CD14-positive monocyte (primary cell): ENCODE measurements around the gene CMTM8. TPM values are rescaled to one million over a fixed set of nuclear protein-coding genes. Genes with fewer than 3 reads are reported as not detected.

Experiments used
- DNase-seq, 3 donors: peaks; one replicate each; pipeline ENCODE4 v3.0.0-alpha.2; 2011 to 2022
- H2AFZ ChIP-seq: 2 replicates; pipeline ENCODE4 v1.6.0; 2012; ENCODE audit warnings: mild to moderate bottlenecking, low read depth, low read length, inconsistent platforms; ENCODE audit not compliant: insufficient read depth, poor library complexity, severe bottlenecking
- H3K27ac ChIP-seq, 2 donors: 1 replicate in 1 of 2; 2 replicates in 1 of 2; pipeline ENCODE4 v1.5.1; 2012 to 2013; ENCODE audit warnings: low read length in 2 of 2, control low read depth in 1 of 2, inconsistent platforms in 1 of 2, low read depth in 1 of 2, mild to moderate bottlenecking in 1 of 2
- H3K27me3 ChIP-seq, 2 donors: one replicate each; pipeline versions ENCODE4 v1.6.0 to v1.6.1; 2011 to 2013; ENCODE audit warnings: low read length in 2 of 2; ENCODE audit not compliant: control insufficient read depth in 2 of 2, insufficient read depth in 2 of 2
- H3K36me3 ChIP-seq, 2 donors: replicated peaks in 1 of 2; 1 replicate in 1 of 2; 2 replicates in 1 of 2; pipeline versions ENCODE4 v1.5.1 to v1.6.1; 2012 to 2013; ENCODE audit warnings: low read length in 2 of 2, control low read depth in 1 of 2, inconsistent platforms in 1 of 2, mild to moderate bottlenecking in 1 of 2; ENCODE audit not compliant: insufficient read depth in 2 of 2, control insufficient read depth in 1 of 2
- H3K4me1 ChIP-seq, 2 donors: 1 replicate in 1 of 2; 2 replicates in 1 of 2; pipeline versions ENCODE4 v1.5.1 to v1.6.1; 2012 to 2013; ENCODE audit warnings: low read length in 2 of 2, control low read depth in 1 of 2, inconsistent platforms in 1 of 2, mild to moderate bottlenecking in 1 of 2, moderate library complexity in 1 of 2; ENCODE audit not compliant: insufficient read depth in 2 of 2, control insufficient read depth in 1 of 2
- H3K4me2 ChIP-seq: replicated peaks from 2 replicates; pipeline ENCODE3; 2012; ENCODE audit warnings: low read length, moderate library complexity, mild to moderate bottlenecking; ENCODE audit not compliant: poor library complexity, severe bottlenecking; ENCODE audit errors: extremely low read depth
- H3K4me3 ChIP-seq, 3 experiments: fragments of 200-600 bp in 1 of 3; sonication (generic) in 1 of 3; replicated peaks in 1 of 3; 1 replicate in 2 of 3; 2 replicates in 1 of 3; pipeline ENCODE4 v1.5.1; 2011 to 2013; ENCODE audit warnings: low read length in 3 of 3, mild to moderate bottlenecking in 3 of 3, control low read depth in 2 of 3, low read depth in 2 of 3, inconsistent platforms in 1 of 3, moderate library complexity in 1 of 3
- H3K79me2 ChIP-seq: 2 replicates; pipeline ENCODE4 v1.6.0; 2012; ENCODE audit warnings: mild to moderate bottlenecking, control low read depth, inconsistent platforms, low read length, moderate library complexity; ENCODE audit not compliant: insufficient read depth
- H3K9ac ChIP-seq: 2 replicates; pipeline ENCODE4 v1.6.0; 2017; ENCODE audit warnings: low read length, mild to moderate bottlenecking; ENCODE audit not compliant: insufficient read depth, poor library complexity, severe bottlenecking
- H3K9me3 ChIP-seq, 2 donors: replicated peaks in 1 of 2; 1 replicate in 1 of 2; 2 replicates in 1 of 2; pipeline versions ENCODE4 v1.5.1 to v1.6.1; 2012 to 2013; ENCODE audit warnings: low read length in 2 of 2, control low read depth in 1 of 2; ENCODE audit not compliant: control insufficient read depth in 1 of 2, insufficient read depth in 1 of 2
- H4K20me1 ChIP-seq: 2 replicates; pipeline ENCODE4 v1.6.0; 2012; ENCODE audit warnings: mild to moderate bottlenecking, low read length, control low read depth, moderate library complexity; ENCODE audit not compliant: insufficient read depth
- H3K27ac Mint-ChIP-seq, 7 donors: one replicate each; pipeline ENCODE4 v1.8.0; 2020; ENCODE audit warnings: mild to moderate bottlenecking in 7 of 7, mixed read lengths in 7 of 7, moderate library complexity in 6 of 7, inconsistent platforms in 2 of 7
- H3K27me3 Mint-ChIP-seq, 3 donors: one replicate each; pipeline ENCODE4 v1.8.0; 2021 to 2022; ENCODE audit warnings: low read depth in 3 of 3, mild to moderate bottlenecking in 3 of 3, mixed read lengths in 3 of 3, moderate library complexity in 3 of 3, inconsistent platforms in 1 of 3
- H3K36me3 Mint-ChIP-seq, 2 donors: one replicate each; pipeline ENCODE4 v1.8.0; 2020; ENCODE audit warnings: mixed read lengths in 2 of 2, inconsistent platforms in 1 of 2, mild to moderate bottlenecking in 1 of 2
- H3K4me1 Mint-ChIP-seq: one replicate; pipeline ENCODE4 v1.8.0; 2020; ENCODE audit warnings: mild to moderate bottlenecking, mixed read lengths
- H3K4me3 Mint-ChIP-seq, 2 donors: one replicate each; pipeline ENCODE4 v1.8.0; 2020; ENCODE audit warnings: mild to moderate bottlenecking in 2 of 2, mixed read lengths in 2 of 2, moderate library complexity in 1 of 2
- H3K9me3 Mint-ChIP-seq, 7 donors: one replicate each; pipeline ENCODE4 v1.8.0; 2020 to 2022; ENCODE audit warnings: mixed read lengths in 7 of 7, mild to moderate bottlenecking in 6 of 7, moderate library complexity in 6 of 7, inconsistent platforms in 2 of 7
- CTCF ChIP-seq: fragments of 200-600 bp; IDR thresholded peaks from one replicate; pipeline ENCODE4 v1.8.0; 2022; ENCODE audit warnings: antibody characterized with exemption, mild to moderate bottlenecking
- WGBS: methylation state at CpG from one replicate; pipeline ENCODE4 v1.1.5; 2013; ENCODE audit warnings: missing lambda C conversion rate; ENCODE audit not compliant: insufficient coverage; 5-methylcytosine and 5-hydroxymethylcytosine counted together
- intact Hi-C, 2 donors: fragments of 100-400 bp; cut with micrococcal nuclease; formaldehyde crosslinking; loops; one replicate each; pipeline versions ENCODE4 v1.15.0 to v1.15.1; 2023
- polyA plus RNA-seq, 3 donors: library from polyadenylated mRNA; depleted of rRNA in 1 of 3; unstranded in 2 of 3; stranded (reverse) in 1 of 3; fragments of 300-500 nt in 2 of 3; fragments of >200 nt in 1 of 3; fragmentation: Illumina TruSeq in 2 of 3; gene quantifications; 1 replicate in 2 of 3; 2 replicates in 1 of 3; pipeline ENCODE4 v1.2.3, GENCODE V29; 2012 to 2021

CMTM8 gene
- polyA plus RNA-seq, 3 donors, result 0.46 to 2.5 (median 0.94) TPM

DNA sequence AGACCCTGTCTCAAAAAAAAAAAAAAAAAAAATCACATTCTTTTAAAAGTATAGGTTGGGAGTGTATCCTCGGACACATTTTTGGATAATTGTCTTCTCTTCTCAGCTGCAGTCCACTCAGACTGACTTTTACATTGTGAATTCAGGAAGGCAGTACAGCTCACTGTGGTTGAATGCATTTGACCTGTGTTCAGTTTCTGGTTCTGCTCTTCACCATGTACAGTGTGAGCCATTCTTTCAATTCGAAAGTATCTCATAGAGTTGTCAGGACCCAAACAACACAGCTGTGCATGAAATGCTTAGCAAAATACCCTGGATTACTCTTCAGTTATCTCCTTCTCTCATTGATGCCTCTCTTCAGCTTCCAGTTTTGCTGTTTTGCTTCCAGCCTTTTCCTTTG is 5.0 kb downstream of the CMTM8 start:
- Histone ChIP-seq H3K36me3 (no peaks in the 10 kb centered on the region), H3K27ac (no peak overlapping the region), H3K4me1 (peaks cover 6 to 10% of the 10 kb centered on the region in 2 donors), H3K4me3 (no peak overlapping the region), H3K27me3 (peaks cover 7 to 17% of the 10 kb centered on the region in 2 donors), H3K9ac (no peak overlapping the region), H3K4me2 (no peak overlapping the region), H2AFZ (no peak overlapping the region), H3K79me2 (no peaks in the 10 kb centered on the region), H4K20me1 (no peaks in the 10 kb centered on the region), H3K9me3 (no peaks in the 10 kb centered on the region)
- H3K27ac Mint-ChIP-seq, result no peak overlapping the region
- peaks cover 14% of the 10 kb centered on the region for H3K4me1 Mint-ChIP-seq
- H3K9me3 Mint-ChIP-seq, result peaks cover 0 to 7% (median 0%) of the 10 kb centered on the region in 7 donors
- intact Hi-C loops, result no loop called here
- WGBS, result 86% methylated on average over 1 of the region's 2 CpGs
- no peak for TF ChIP-seq CTCF
- H3K27me3 Mint-ChIP-seq, result peaks cover 21 to 36% (median 28%) of the 10 kb centered on the region in 3 donors
- peaks cover 0 to 3% of the 10 kb centered on the region in 2 donors for H3K36me3 Mint-ChIP-seq
- DNase-seq, result no peak
- H3K4me3 Mint-ChIP-seq, result no peak overlapping the region

GRCh38 chr3:32245200-32245599 is 6.7 kb downstream of the CMTM8 start:
- no peak for DNase-seq
- Mint-ChIP-seq H3K27ac (no peak overlapping the region), H3K4me3 (no peak overlapping the region), H3K4me1 (peaks cover 20% of the 10 kb centered on the region), H3K27me3 (peaks cover 7 to 20% (median 13%) of the 10 kb centered on the region in 3 donors), H3K36me3 (no peaks in the 10 kb centered on the region), H3K9me3 (peaks cover 0 to 2% (median 0%) of the 10 kb centered on the region in 7 donors)
- no peaks in the 10 kb centered on the region for H3K36me3 ChIP-seq
- H3K27me3 ChIP-seq, result peaks cover 0 to 3% of the 10 kb centered on the region in 2 donors
- no peak overlapping the region for H3K27ac ChIP-seq
- H2AFZ ChIP-seq, result no peak overlapping the region
- no peak overlapping the region for H3K4me2 ChIP-seq
- no peaks in the 10 kb centered on the region for H3K9me3 ChIP-seq
- peaks cover 7 to 16% of the 10 kb centered on the region in 2 donors for H3K4me1 ChIP-seq
- intact Hi-C loops, result no loop called here
- no peak overlapping the region for H3K4me3 ChIP-seq
- H4K20me1 ChIP-seq, result no peaks in the 10 kb centered on the region
- no peak overlapping the region for H3K9ac ChIP-seq
- WGBS, result no CpG with 5 or more reads among the region's 2 CpGs
- no peak for TF ChIP-seq CTCF
- H3K79me2 ChIP-seq, result no peaks in the 10 kb centered on the region
